B cell (primary cell): ENCODE results near the gene SCFD2.

Experiments used
- EZH2 ChIP-seq: IDR thresholded peaks from 2 replicates; pipeline ENCODE4 v1.6.1; 2012; ENCODE audit warnings: borderline replicate concordance, low read depth, mild to moderate bottlenecking, moderate library complexity, low read length; ENCODE audit not compliant: insufficient read depth, poor library complexity, severe bottlenecking
- TF ChIP-seq, protein P1 (sequence below): fragments of 200-600 bp; IDR thresholded peaks from one replicate; pipeline ENCODE4 v1.8.0; 2022; ENCODE audit warnings: antibody characterized with exemption, mild to moderate bottlenecking

GRCh38 chr4:53089936-53090729 is 275.7 kb downstream of the SCFD2 start:
- no peak for TF ChIP-seq EZH2
- TF ChIP-seq, protein P1, sequence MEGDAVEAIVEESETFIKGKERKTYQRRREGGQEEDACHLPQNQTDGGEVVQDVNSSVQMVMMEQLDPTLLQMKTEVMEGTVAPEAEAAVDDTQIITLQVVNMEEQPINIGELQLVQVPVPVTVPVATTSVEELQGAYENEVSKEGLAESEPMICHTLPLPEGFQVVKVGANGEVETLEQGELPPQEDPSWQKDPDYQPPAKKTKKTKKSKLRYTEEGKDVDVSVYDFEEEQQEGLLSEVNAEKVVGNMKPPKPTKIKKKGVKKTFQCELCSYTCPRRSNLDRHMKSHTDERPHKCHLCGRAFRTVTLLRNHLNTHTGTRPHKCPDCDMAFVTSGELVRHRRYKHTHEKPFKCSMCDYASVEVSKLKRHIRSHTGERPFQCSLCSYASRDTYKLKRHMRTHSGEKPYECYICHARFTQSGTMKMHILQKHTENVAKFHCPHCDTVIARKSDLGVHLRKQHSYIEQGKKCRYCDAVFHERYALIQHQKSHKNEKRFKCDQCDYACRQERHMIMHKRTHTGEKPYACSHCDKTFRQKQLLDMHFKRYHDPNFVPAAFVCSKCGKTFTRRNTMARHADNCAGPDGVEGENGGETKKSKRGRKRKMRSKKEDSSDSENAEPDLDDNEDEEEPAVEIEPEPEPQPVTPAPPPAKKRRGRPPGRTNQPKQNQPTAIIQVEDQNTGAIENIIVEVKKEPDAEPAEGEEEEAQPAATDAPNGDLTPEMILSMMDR: no peak
